Measurements from ENCODE around the gene COPS6.

The COPS6 gene

GRCh38 chr7:100088621-100089457 is at the start of gene COPS6:
TSS of gene COPS6 (plus strand) at chr7:100088969. CDS start at chr7:100088991, 22 bp downstream.
- Histone ChIP-seq H3K4me1 (ENCODE audit: insufficient read depth, poor library complexity, severe bottlenecking) (peaks cover 15% of the 10 kb centered on the region), H3K27ac (ENCODE audit: poor library complexity, severe bottlenecking) (peak within 1 kb of the TSS; percentile 90), H3K27me3 (ENCODE audit: insufficient read depth, poor library complexity, severe bottlenecking) (no peaks in the 10 kb centered on the region), H3K4me3 (ENCODE audit: severe bottlenecking) (peak within 1 kb of the TSS; percentile 56), H3K9me3 (ENCODE audit: severe bottlenecking) (no peaks in the 10 kb centered on the region), H3K36me3 (ENCODE audit: low read depth) (peaks cover 37% of the 10 kb centered on the region)
- no peak for TF ChIP-seq CTCF (IDR thresholded peaks at IDR 0.05; ENCODE audit: poor library complexity, severe bottlenecking)
- DNase-seq (ENCODE audit: low spot score) (no peak), ATAC-seq (ENCODE audit: low read depth) (peak; percentile 6; the same call in 1 of the 3 replicates)

- H3K27ac ChIP-seq (ENCODE audit: poor library complexity, severe bottlenecking) = no peak overlapping the region
- peaks cover 15% of the 10 kb centered on the region for H3K36me3 ChIP-seq (ENCODE audit: low read depth)
- ATAC-seq (ENCODE audit: low read depth) (no peak), DNase-seq (ENCODE audit: low spot score) (no peak)
- no peak for TF ChIP-seq CTCF (IDR thresholded peaks at IDR 0.05; ENCODE audit: poor library complexity, severe bottlenecking)
- H3K4me3 ChIP-seq (ENCODE audit: severe bottlenecking) = no peak overlapping the region
- H3K9me3 ChIP-seq (ENCODE audit: severe bottlenecking) = no peaks in the 10 kb centered on the region
- no peaks in the 10 kb centered on the region for H3K27me3 ChIP-seq (ENCODE audit: insufficient read depth, poor library complexity, severe bottlenecking)
- no peaks in the 10 kb centered on the region for H3K4me1 ChIP-seq (ENCODE audit: insufficient read depth, poor library complexity, severe bottlenecking)
These were observed 48.2 kb upstream of the COPS6 start for GRCh38 chr7:100040575-100040974.

- no peak overlapping the region for H3K4me3 ChIP-seq (ENCODE audit: severe bottlenecking)
- H3K36me3 ChIP-seq (ENCODE audit: low read depth) = no peaks in the 10 kb centered on the region
- H3K9me3 ChIP-seq (ENCODE audit: severe bottlenecking) = no peaks in the 10 kb centered on the region
- H3K4me1 ChIP-seq (ENCODE audit: insufficient read depth, poor library complexity, severe bottlenecking) = no peaks in the 10 kb centered on the region
- peak; percentile 51; the same call in 2 of the 3 replicates for ATAC-seq (ENCODE audit: low read depth)
- peak; percentile 34 for TF ChIP-seq CTCF (IDR thresholded peaks at IDR 0.05; ENCODE audit: poor library complexity, severe bottlenecking)
- H3K27me3 ChIP-seq (ENCODE audit: insufficient read depth, poor library complexity, severe bottlenecking) = no peaks in the 10 kb centered on the region
- no peak for DNase-seq (ENCODE audit: low spot score)
- H3K27ac ChIP-seq (ENCODE audit: poor library complexity, severe bottlenecking) = no peak overlapping the region
These were observed 44.1 kb upstream of the COPS6 start for GRCh38 chr7:100044718-100045117.

GRCh38 chr7:100048680-100049079 is 40.1 kb upstream of the COPS6 start:
- H3K4me3 ChIP-seq (ENCODE audit: severe bottlenecking) = no peak overlapping the region
- no peaks in the 10 kb centered on the region for H3K9me3 ChIP-seq (ENCODE audit: severe bottlenecking)
- no peaks in the 10 kb centered on the region for H3K27me3 ChIP-seq (ENCODE audit: insufficient read depth, poor library complexity, severe bottlenecking)
- no peak for TF ChIP-seq CTCF (IDR thresholded peaks at IDR 0.05; ENCODE audit: poor library complexity, severe bottlenecking)
- H3K36me3 ChIP-seq (ENCODE audit: low read depth) = no peaks in the 10 kb centered on the region; the same call in 1 of the 2 replicates
- H3K4me1 ChIP-seq (ENCODE audit: insufficient read depth, poor library complexity, severe bottlenecking) = peaks cover 3% of the 10 kb centered on the region
- ATAC-seq (ENCODE audit: low read depth) (no peak), DNase-seq (ENCODE audit: low spot score) (no peak)
- no peak overlapping the region for H3K27ac ChIP-seq (ENCODE audit: poor library complexity, severe bottlenecking)

Measured in RWPE2 (cell line).